ENCODE measurements around the gene AGTRAP. TPM values are rescaled to one million over a fixed set of nuclear protein-coding genes. Genes with fewer than 3 reads are reported as not detected.

The AGTRAP gene
- total RNA-seq, 4 donors from 2014 or later = 26.3 to 62.3 (median 40.2) TPM

- intact Hi-C loops (cut with DNase I; ENCODE audit: low total_unique reads) = no loop called here
- no peak for TF ChIP-seq CTCF (IDR thresholded peaks at IDR 0.05)
- no peak for TF ChIP-seq POLR2A (IDR thresholded peaks at IDR 0.05)
- no peak overlapping the region for H3K4me3 ChIP-seq (ENCODE audit: low read depth, poor library complexity, severe bottlenecking)
- 80 to 84% methylated on average over 6 of the region's 6 CpGs for WGBS, 2 donors
- no peak for DNase-seq (ENCODE audit: low spot score in 2 of 2)
Measured at GRCh38 chr1:11738783-11739182, 2.8 kb downstream of the AGTRAP start.

- H3K4me3 ChIP-seq (ENCODE audit: low read depth, poor library complexity, severe bottlenecking) = no peak overlapping the region
- 57 to 71% methylated on average over 15 of the region's 15 CpGs for WGBS, 2 donors
- DNase-seq (ENCODE audit: low spot score in 2 of 2) = no peak
- intact Hi-C loops (cut with DNase I; ENCODE audit: low total_unique reads) = no loop called here
- TF ChIP-seq CTCF (IDR thresholded peaks at IDR 0.05) (no peak), POLR2A (IDR thresholded peaks at IDR 0.05) (no peak)
Measured at GRCh38 chr1:11740258-11741192, 4.6 kb downstream of the AGTRAP start.

GRCh38 chr1:11741482-11741881, 5.5 kb downstream of the AGTRAP start:
- no peak for DNase-seq (ENCODE audit: low spot score in 2 of 2)
- 86 to 94% methylated on average over 4 of the region's 4 CpGs for WGBS, 2 donors
- no peak overlapping the region for H3K4me3 ChIP-seq (ENCODE audit: low read depth, poor library complexity, severe bottlenecking)
- intact Hi-C loops (cut with DNase I; ENCODE audit: low total_unique reads) = no loop called here
- TF ChIP-seq CTCF (IDR thresholded peaks at IDR 0.05) (no peak), POLR2A (IDR thresholded peaks at IDR 0.05) (no peak)

- TF ChIP-seq CTCF (IDR thresholded peaks at IDR 0.05) (no peak), POLR2A (IDR thresholded peaks at IDR 0.05) (no peak)
- WGBS, 2 donors = 77 to 92% methylated on average over 5 of the region's 5 CpGs
- no peak for DNase-seq (ENCODE audit: low spot score in 2 of 2)
- intact Hi-C loops (cut with DNase I; ENCODE audit: low total_unique reads) = no loop called here
- no peak overlapping the region for H3K4me3 ChIP-seq (ENCODE audit: low read depth, poor library complexity, severe bottlenecking)
Measured at GRCh38 chr1:11741919-11742558, 6.1 kb downstream of the AGTRAP start.

GRCh38 chr1:11744287-11744686, 8.4 kb downstream of the AGTRAP start:
- intact Hi-C loops (cut with DNase I; ENCODE audit: low total_unique reads) = no loop called here
- TF ChIP-seq POLR2A (IDR thresholded peaks at IDR 0.05) = no peak
- no peak for TF ChIP-seq CTCF (IDR thresholded peaks at IDR 0.05)
- no peak overlapping the region for H3K4me3 ChIP-seq (ENCODE audit: low read depth, poor library complexity, severe bottlenecking)
- DNase-seq (ENCODE audit: low spot score in 2 of 2) = no peak
- 86 to 87% methylated on average over 9 of the region's 9 CpGs for WGBS, 2 donors

All from lower leg skin (tissue), 4 donors.